K562 (cell line): Measurements from ENCODE around the gene COA3. TPM values are rescaled to one million over a fixed set of nuclear protein-coding genes. Genes with fewer than 3 reads are reported as not detected.

Experiments
- ASH1L ChIP-seq: fragments of 450-650 bp; IDR thresholded peaks from 2 replicates; pipeline ENCODE4 v1.6.1; 2018; ENCODE audit warnings: borderline replicate concordance, mild to moderate bottlenecking, low read depth; ENCODE audit not compliant: partially characterized antibody
- CBFA2T2 ChIP-seq: fragments of 450-650 bp; conservative IDR thresholded peaks from 2 replicates; pipeline ENCODE4 v1.6.1; 2017; ENCODE audit warnings: mild to moderate bottlenecking
- CTBP1 ChIP-seq: fragments of 450-650 bp; IDR thresholded peaks from 2 replicates; pipeline ENCODE4 v1.6.1; 2016; ENCODE audit warnings: borderline replicate concordance
- CXXC5 ChIP-seq: fragments of 250-450 bp; sonication (Bioruptor Pico); IDR thresholded peaks from 2 replicates; pipeline ENCODE4 v1.8.0; 2022; ENCODE audit warnings: inconsistent platforms, mild to moderate bottlenecking, moderate library complexity
- ETV1 ChIP-seq: fragments of 450-650 bp; conservative IDR thresholded peaks from 2 replicates; pipeline ENCODE4 v1.6.1; 2016; ENCODE audit warnings: missing genetic modification characterization, control low read depth, low read depth, missing compliant biosample characterization
- ETV5 ChIP-seq: sonication (generic); formaldehyde crosslinking; IDR thresholded peaks from 2 replicates; pipeline ENCODE4 v1.4.0; 2020; ENCODE audit warnings: low read depth, mild to moderate bottlenecking, missing genetic modification reagents
- HMGN3 ChIP-seq: IDR thresholded peaks from 2 replicates; pipeline ENCODE4 v1.6.1; 2011; ENCODE audit warnings: borderline replicate concordance, low read depth, mild to moderate bottlenecking, mixed read lengths, low read length; ENCODE audit not compliant: insufficient read length; ENCODE audit errors: extremely low read depth
- HSF4 ChIP-seq: fragments of 250-450 bp; sonication (Bioruptor Pico); IDR thresholded peaks from 2 replicates; pipeline ENCODE4 v2.1.2; 2022; ENCODE audit warnings: mild to moderate bottlenecking, moderate library complexity, borderline replicate concordance
- MAZ ChIP-seq, 2 experiments: fragments of 450-650 bp in 1 of 2; sonication (generic) in 1 of 2; formaldehyde crosslinking; IDR thresholded peaks in 1 of 2; conservative IDR thresholded peaks in 1 of 2; 2 replicates each; pipeline versions ENCODE4 v1.4.0 to v1.5.0; 2020; ENCODE audit warnings: mild to moderate bottlenecking in 1 of 2, missing genetic modification reagents in 1 of 2
- POLR2A ChIP-seq: fragments of 450-650 bp; conservative IDR thresholded peaks from 2 replicates; pipeline ENCODE4 v1.6.1; 2016
- POU5F1 ChIP-seq: fragments of 150-350 bp; IDR thresholded peaks from 2 replicates; pipeline ENCODE4 v1.6.1; 2014; ENCODE audit warnings: borderline replicate concordance, low read length, low read depth, mild to moderate bottlenecking; ENCODE audit not compliant: partially characterized antibody
- PYGO2 ChIP-seq: fragments of 450-650 bp; IDR thresholded peaks from 2 replicates; pipeline ENCODE4 v1.6.1; 2016; ENCODE audit warnings: mild to moderate bottlenecking, missing genetic modification characterization, moderate library complexity, missing compliant biosample characterization
- RHOXF2B ChIP-seq: fragments of 250-450 bp; sonication (Bioruptor Pico); conservative IDR thresholded peaks from 2 replicates; pipeline ENCODE4 v1.5.1; 2021
- SETDB1 ChIP-seq: IDR thresholded peaks from one replicate; pipeline ENCODE4 v1.6.1; 2012; ENCODE audit warnings: low read length, control low read depth, inconsistent platforms
- SREBF1 ChIP-seq: fragments of 150-350 bp; IDR thresholded peaks from 2 replicates; pipeline ENCODE4 v1.6.1; 2014; ENCODE audit warnings: antibody characterized with exemption, low read depth, low read length, borderline replicate concordance
- TCFL5 ChIP-seq: fragments of 250-450 bp; sonication (Bioruptor Pico); conservative IDR thresholded peaks from 2 replicates; pipeline ENCODE4 v1.6.1; 2021; ENCODE audit warnings: mild to moderate bottlenecking, moderate library complexity, matching md5 sums
- U2AF1 ChIP-seq: fragments of 200-400 bp; formaldehyde crosslinking; optimal IDR thresholded peaks from 2 replicates; pipeline ENCODE3; 2017; ENCODE audit warnings: mild to moderate bottlenecking, low read depth, low read length, moderate library complexity
- U2AF2 ChIP-seq: fragments of 200-400 bp; formaldehyde crosslinking; optimal IDR thresholded peaks from 2 replicates; pipeline ENCODE3; 2017; ENCODE audit warnings: low read depth, mild to moderate bottlenecking, low read length
- WHSC1 ChIP-seq: IDR thresholded peaks from one replicate; pipeline ENCODE4 v1.6.1; 2012; ENCODE audit warnings: low read length, control low read depth, inconsistent platforms
- ZFP36 ChIP-seq: fragments of 150-350 bp; IDR thresholded peaks from 2 replicates; pipeline ENCODE4 v1.6.1; 2018; ENCODE audit warnings: low read length, low read depth; ENCODE audit not compliant: partially characterized antibody
- ZKSCAN1 ChIP-seq: fragments of 150-350 bp; IDR thresholded peaks from 2 replicates; pipeline ENCODE4 v1.6.1; 2016; ENCODE audit warnings: low read depth, low read length
- ZNF224 ChIP-seq: sonication (generic); formaldehyde crosslinking; IDR thresholded peaks from 2 replicates; pipeline ENCODE4 v1.8.0; 2022; ENCODE audit warnings: mild to moderate bottlenecking, missing genetic modification reagents
- ZNF347 ChIP-seq: fragments of 450-650 bp; formaldehyde crosslinking; IDR thresholded peaks from 2 replicates; pipeline ENCODE4 v1.4.0; 2020; ENCODE audit warnings: low read depth, mild to moderate bottlenecking, moderate library complexity
- ZNF583 ChIP-seq: fragments of 250-450 bp; sonication (Bioruptor Pico); IDR thresholded peaks from 2 replicates; pipeline ENCODE4 v1.4.0; 2020
- ZNF75A ChIP-seq: fragments of 450-650 bp; formaldehyde crosslinking; IDR thresholded peaks from 2 replicates; pipeline ENCODE4 v1.4.0; 2020; ENCODE audit warnings: mild to moderate bottlenecking
- polyA plus RNA-seq, 8 experiments: library from polyadenylated mRNA; depleted of rRNA in 4 of 8; stranded (reverse) in 5 of 8; unstranded in 3 of 8; fragments of >200 nt; fragmentation: Nextera tagmentation in 2 of 8; fragmentation: Illumina TruSeq in 1 of 8; extraction: Ambion mirVana in 2 of 8; extraction: Trizol in 1 of 8; gene quantifications; 2 replicates each; pipeline versions ENCODE4 v1.2.1 to v1.2.3, GENCODE V29; 2011 to 2014; ENCODE audit warnings: inconsistent platforms in 1 of 8, missing spikeins in 1 of 8
- total RNA-seq, 7 experiments: library from RNA; depleted of rRNA in 6 of 7; stranded (reverse); fragments of >200 nt in 6 of 7; fragmentation: Illumina TruSeq in 2 of 7; extraction: Trizol in 2 of 7; gene quantifications; 2 replicates each; pipeline versions ENCODE4 v1.2.1 to v1.2.3, GENCODE V29; 2011 to 2021; ENCODE audit warnings: low replicate concordance in 1 of 7
- TF ChIP-seq, protein P1 (sequence below), 2 experiments: IDR thresholded peaks; 2 replicates each; pipeline ENCODE4 v1.6.1; 2012; ENCODE audit warnings: improper control_type of control experiment in 2 of 2, low read depth in 2 of 2, low read length in 2 of 2, borderline replicate concordance in 1 of 2
- TF ChIP-seq, protein P2 (sequence below): fragments of 250-450 bp; sonication (Bioruptor Pico); IDR thresholded peaks from 2 replicates; pipeline ENCODE4 v1.6.1; 2021; ENCODE audit warnings: mild to moderate bottlenecking
- TF ChIP-seq, protein P3 (sequence below): sonication (generic); formaldehyde crosslinking; IDR thresholded peaks from 2 replicates; pipeline ENCODE4 v1.8.0; 2023; ENCODE audit warnings: mild to moderate bottlenecking, missing genetic modification reagents

COA3 gene
- total and polyA plus RNA-seq, 9 of the 15 experiments (the other 6 are each of a cell fraction or from before 2014, with no cell fraction given), result 49.6 to 153 (median 61.4) TPM

DNA sequence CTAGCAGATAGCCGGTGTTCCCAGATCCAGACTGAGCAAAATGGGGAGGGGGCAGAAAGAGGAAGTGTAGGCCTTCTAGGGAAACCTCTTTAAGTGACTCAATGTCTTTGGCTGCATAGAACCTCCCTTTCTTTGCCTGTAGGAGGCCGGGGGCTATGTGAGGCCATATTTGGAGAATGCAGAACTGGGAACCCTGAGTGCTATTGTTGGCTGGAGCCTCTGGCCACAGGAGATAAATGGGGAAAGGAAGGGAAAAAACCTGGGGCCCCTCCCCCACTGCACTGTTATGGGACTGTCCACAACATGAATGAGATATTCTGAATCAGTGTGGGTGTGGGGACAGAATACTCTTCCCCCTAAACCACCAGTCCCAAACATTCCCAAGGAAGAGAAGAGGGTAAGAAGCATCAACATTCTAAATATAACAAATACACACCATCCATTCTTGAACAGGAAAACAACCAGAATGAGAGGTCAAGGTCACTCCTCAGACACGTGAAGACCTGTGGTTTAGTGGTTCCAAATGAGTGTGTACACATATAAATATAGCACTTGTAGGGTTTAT, 22.9 kb downstream of the COA3 start (continued):
- TF ChIP-seq U2AF1, result no peak
- TF ChIP-seq ZNF347 (CRISPR knock-in tag), result no peak
- no peak for TF ChIP-seq ZKSCAN1
- peak; percentile 8 for TF ChIP-seq ZFP36
- TF ChIP-seq, protein P1, sequence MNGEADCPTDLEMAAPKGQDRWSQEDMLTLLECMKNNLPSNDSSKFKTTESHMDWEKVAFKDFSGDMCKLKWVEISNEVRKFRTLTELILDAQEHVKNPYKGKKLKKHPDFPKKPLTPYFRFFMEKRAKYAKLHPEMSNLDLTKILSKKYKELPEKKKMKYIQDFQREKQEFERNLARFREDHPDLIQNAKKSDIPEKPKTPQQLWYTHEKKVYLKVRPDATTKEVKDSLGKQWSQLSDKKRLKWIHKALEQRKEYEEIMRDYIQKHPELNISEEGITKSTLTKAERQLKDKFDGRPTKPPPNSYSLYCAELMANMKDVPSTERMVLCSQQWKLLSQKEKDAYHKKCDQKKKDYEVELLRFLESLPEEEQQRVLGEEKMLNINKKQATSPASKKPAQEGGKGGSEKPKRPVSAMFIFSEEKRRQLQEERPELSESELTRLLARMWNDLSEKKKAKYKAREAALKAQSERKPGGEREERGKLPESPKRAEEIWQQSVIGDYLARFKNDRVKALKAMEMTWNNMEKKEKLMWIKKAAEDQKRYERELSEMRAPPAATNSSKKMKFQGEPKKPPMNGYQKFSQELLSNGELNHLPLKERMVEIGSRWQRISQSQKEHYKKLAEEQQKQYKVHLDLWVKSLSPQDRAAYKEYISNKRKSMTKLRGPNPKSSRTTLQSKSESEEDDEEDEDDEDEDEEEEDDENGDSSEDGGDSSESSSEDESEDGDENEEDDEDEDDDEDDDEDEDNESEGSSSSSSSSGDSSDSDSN (IDR thresholded peaks at IDR 0.05; ENCODE audit: borderline replicate concordance in 1 of 2, low read depth in 2 of 2, low read length in 2 of 2), result no peak
- TF ChIP-seq HSF4 (CRISPR knock-in tag), result no peak
- no peak for TF ChIP-seq SETDB1
- no peak for TF ChIP-seq ZNF224 (CRISPR knock-in tag)
- TF ChIP-seq U2AF2, result no peak
- no peak for TF ChIP-seq CXXC5
- TF ChIP-seq TCFL5 (CRISPR knock-in tag), result no peak
- TF ChIP-seq WHSC1, result no peak
- TF ChIP-seq HMGN3, result no peak
- no peak for TF ChIP-seq SREBF1
- TF ChIP-seq MAZ (CRISPR knock-in tag; conservative IDR thresholded peaks at IDR 0.05 in 1 of 2, IDR thresholded peaks at IDR 0.05 in 1 of 2), result peak in 1 of 2 experiments; percentile 76; a peak in 2 of 4 replicates
- no peak for TF ChIP-seq POLR2A
- no peak for TF ChIP-seq ETV1
- no peak for TF ChIP-seq ZNF75A (CRISPR knock-in tag)
- peak; percentile 33; the same call in 1 of the 2 replicates for TF ChIP-seq CTBP1
- TF ChIP-seq, protein P2, sequence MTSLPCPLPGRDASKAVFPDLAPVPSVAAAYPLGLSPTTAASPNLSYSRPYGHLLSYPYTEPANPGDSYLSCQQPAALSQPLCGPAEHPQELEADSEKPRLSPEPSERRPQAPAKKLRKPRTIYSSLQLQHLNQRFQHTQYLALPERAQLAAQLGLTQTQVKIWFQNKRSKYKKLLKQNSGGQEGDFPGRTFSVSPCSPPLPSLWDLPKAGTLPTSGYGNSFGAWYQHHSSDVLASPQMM (CRISPR knock-in tag), result no peak
- TF ChIP-seq RHOXF2B, result no peak
- TF ChIP-seq ETV5 (CRISPR knock-in tag), result no peak
- no peak for TF ChIP-seq ASH1L
- no peak for TF ChIP-seq PYGO2 (tag)
- TF ChIP-seq CBFA2T2, result peak; percentile 71
- no peak for TF ChIP-seq ZNF583
- TF ChIP-seq POU5F1, result no peak
- TF ChIP-seq, protein P3, sequence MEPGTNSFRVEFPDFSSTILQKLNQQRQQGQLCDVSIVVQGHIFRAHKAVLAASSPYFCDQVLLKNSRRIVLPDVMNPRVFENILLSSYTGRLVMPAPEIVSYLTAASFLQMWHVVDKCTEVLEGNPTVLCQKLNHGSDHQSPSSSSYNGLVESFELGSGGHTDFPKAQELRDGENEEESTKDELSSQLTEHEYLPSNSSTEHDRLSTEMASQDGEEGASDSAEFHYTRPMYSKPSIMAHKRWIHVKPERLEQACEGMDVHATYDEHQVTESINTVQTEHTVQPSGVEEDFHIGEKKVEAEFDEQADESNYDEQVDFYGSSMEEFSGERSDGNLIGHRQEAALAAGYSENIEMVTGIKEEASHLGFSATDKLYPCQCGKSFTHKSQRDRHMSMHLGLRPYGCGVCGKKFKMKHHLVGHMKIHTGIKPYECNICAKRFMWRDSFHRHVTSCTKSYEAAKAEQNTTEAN (CRISPR knock-in tag), result no peak
